Loucy (cell line): ENCODE measurements around the gene FGF14.

Experiments
- H2AFZ ChIP-seq: fragments of 200-600 bp; sonication (generic); 2 replicates; pipeline ENCODE4 v1.6.0; 2016; ENCODE audit warnings: antibody characterized with exemption, mild to moderate bottlenecking, low read length, moderate library complexity
- H3F3A ChIP-seq: fragments of 200-600 bp; 2 replicates; pipeline ENCODE4 v1.6.0; 2016; ENCODE audit warnings: antibody characterized with exemption, low read depth, mild to moderate bottlenecking
- H3K27me3 ChIP-seq: fragments of 200-600 bp; sonication (generic); 2 replicates; pipeline ENCODE4 v1.6.1; 2014; ENCODE audit warnings: low read length, mild to moderate bottlenecking; ENCODE audit not compliant: insufficient read depth, poor library complexity, severe bottlenecking
- H3K36me3 ChIP-seq: fragments of 200-600 bp; sonication (generic); 2 replicates; pipeline ENCODE4 v1.6.1; 2016; ENCODE audit warnings: low read length; ENCODE audit not compliant: insufficient read depth
- H3K4me1 ChIP-seq: fragments of 200-600 bp; sonication (generic); 2 replicates; pipeline ENCODE4 v1.5.1; 2014; ENCODE audit warnings: low read length, mild to moderate bottlenecking; ENCODE audit not compliant: insufficient read depth, poor library complexity, severe bottlenecking
- H3K4me2 ChIP-seq: fragments of 200-600 bp; sonication (generic); 2 replicates; pipeline ENCODE4 v1.6.0; 2014; ENCODE audit warnings: antibody characterized with exemption, low read length, low read depth, mild to moderate bottlenecking; ENCODE audit not compliant: poor library complexity, severe bottlenecking
- H3K4me3 ChIP-seq: fragments of 200-600 bp; sonication (generic); 2 replicates; pipeline ENCODE4 v1.5.1; 2014; ENCODE audit warnings: low read length, mild to moderate bottlenecking, mixed read lengths; ENCODE audit not compliant: poor library complexity, severe bottlenecking
- H3K79me2 ChIP-seq: fragments of 200-600 bp; sonication (generic); 2 replicates; pipeline ENCODE4 v1.6.1; 2014; ENCODE audit warnings: low read length; ENCODE audit not compliant: insufficient read depth
- H3K9ac ChIP-seq: fragments of 200-600 bp; sonication (generic); 2 replicates; pipeline ENCODE4 v1.6.0; 2014; ENCODE audit warnings: mild to moderate bottlenecking, low read depth, low read length, moderate library complexity; ENCODE audit not compliant: poor library complexity, severe bottlenecking
- H3K9me2 ChIP-seq: fragments of 200-600 bp; sonication (generic); replicated peaks from 2 replicates; pipeline ENCODE4 v1.6.1; 2016; ENCODE audit warnings: low read depth, low read length, mixed read lengths
- H3K9me3 ChIP-seq: fragments of 200-600 bp; sonication (generic); 2 replicates; pipeline ENCODE4 v1.6.1; 2014; ENCODE audit warnings: mild to moderate bottlenecking, antibody characterized with exemption, low read length, low read depth; ENCODE audit not compliant: insufficient read depth
- H4K20me1 ChIP-seq: fragments of 200-600 bp; sonication (generic); 2 replicates; pipeline ENCODE4 v1.6.0; 2014; ENCODE audit warnings: antibody characterized with exemption, low read length, mild to moderate bottlenecking; ENCODE audit not compliant: insufficient read depth, poor library complexity, severe bottlenecking
- CTCF ChIP-seq: fragments of 200-600 bp; sonication (generic); conservative IDR thresholded peaks from 2 replicates; pipeline ENCODE4 v1.5.1; 2014; ENCODE audit warnings: mild to moderate bottlenecking, antibody characterized with exemption, low read length
- EZH2phosphoT487 ChIP-seq: fragments of 200-600 bp; IDR thresholded peaks from 2 replicates; pipeline ENCODE4 v1.6.1; 2018; ENCODE audit warnings: antibody characterized with exemption, mild to moderate bottlenecking, moderate library complexity, borderline replicate concordance

Gene FGF14

GRCh38 chr13:102322211-102322610, 79.6 kb downstream of the FGF14 start:
- Histone ChIP-seq H3K9me3 (no peaks in the 10 kb centered on the region), H3K4me2 (no peak overlapping the region), H3K9ac (no peak overlapping the region), H3K79me2 (no peaks in the 10 kb centered on the region), H3K4me1 (no peaks in the 10 kb centered on the region), H3F3A (no peaks in the 10 kb centered on the region), H3K36me3 (no peaks in the 10 kb centered on the region), H3K9me2 (no peaks in the 10 kb centered on the region), H3K4me3 (no peak overlapping the region), H2AFZ (no peak overlapping the region), H4K20me1 (no peaks in the 10 kb centered on the region), H3K27me3 (no peaks in the 10 kb centered on the region)
- TF ChIP-seq EZH2phosphoT487 (no peak), CTCF (no peak)

GRCh38 chr13:102318233-102318632, 83.6 kb downstream of the FGF14 start:
- Histone ChIP-seq H3K9me2 (no peaks in the 10 kb centered on the region), H4K20me1 (no peaks in the 10 kb centered on the region), H3K9ac (no peak overlapping the region), H3K79me2 (no peaks in the 10 kb centered on the region), H3K4me1 (no peaks in the 10 kb centered on the region), H2AFZ (no peak overlapping the region), H3K27me3 (no peaks in the 10 kb centered on the region), H3K4me2 (no peak overlapping the region), H3K9me3 (no peaks in the 10 kb centered on the region), H3F3A (no peaks in the 10 kb centered on the region), H3K36me3 (no peaks in the 10 kb centered on the region), H3K4me3 (no peak overlapping the region)
- TF ChIP-seq CTCF, result no peak
- TF ChIP-seq EZH2phosphoT487, result no peak

GRCh38 chr13:102317593-102317992, 84.3 kb downstream of the FGF14 start:
- Histone ChIP-seq H3K9ac (no peak overlapping the region), H3K4me1 (peaks cover under 1% of the 10 kb centered on the region), H3K9me2 (no peaks in the 10 kb centered on the region), H3K36me3 (no peaks in the 10 kb centered on the region), H4K20me1 (no peaks in the 10 kb centered on the region), H3K27me3 (no peaks in the 10 kb centered on the region), H3K4me3 (no peak overlapping the region), H2AFZ (no peak overlapping the region), H3K4me2 (no peak overlapping the region), H3K79me2 (no peaks in the 10 kb centered on the region), H3K9me3 (no peaks in the 10 kb centered on the region), H3F3A (no peaks in the 10 kb centered on the region)
- no peak for TF ChIP-seq CTCF
- no peak for TF ChIP-seq EZH2phosphoT487
